ENCODE measurements around the gene MBD5. TPM values are rescaled to one million over a fixed set of nuclear protein-coding genes. Genes with fewer than 3 reads are reported as not detected.

MBD5 gene
- total and polyA plus RNA-seq, 2 of the 4 experiments (the other 2 are of a cell fraction): 9.8 to 14.2 TPM

- DNase-seq (no peak), ATAC-seq (ENCODE audit: low read depth) (peak; percentile 40; the same call in 1 of the 2 replicates)
- H3K27me3 ChIP-seq (ENCODE audit: control insufficient read depth, insufficient read depth, low read length): no peaks in the 10 kb centered on the region
- H3K23ac ChIP-seq (ENCODE audit: low read depth, low read length): no peak overlapping the region
- ChIA-PET POLR2A (ENCODE audit: unreplicated experiment) (no interaction called here), CTCF (no interaction called here)
- H3K79me1 ChIP-seq (ENCODE audit: low read depth in 1 of 2, low read length in 2 of 2): peaks cover 6% of the 10 kb centered on the region in 2 experiments; a peak in 3 of 4 replicates
- no peaks in the 10 kb centered on the region for H4K20me1 ChIP-seq (ENCODE audit: insufficient read depth, low read length)
- H3K9ac ChIP-seq (ENCODE audit: low read depth, low read length): no peak overlapping the region
- H3K36me3 ChIP-seq (ENCODE audit: control insufficient read depth, insufficient read depth, low read length): no peaks in the 10 kb centered on the region
- TF ChIP-seq RCOR1 (IDR thresholded peaks at IDR 0.05; ENCODE audit: insufficient replicate concordance, low read length): no peak
- no peak for TF ChIP-seq RAD21 (IDR thresholded peaks at IDR 0.05; ENCODE audit: low read length)
- TF ChIP-seq, protein P1, sequence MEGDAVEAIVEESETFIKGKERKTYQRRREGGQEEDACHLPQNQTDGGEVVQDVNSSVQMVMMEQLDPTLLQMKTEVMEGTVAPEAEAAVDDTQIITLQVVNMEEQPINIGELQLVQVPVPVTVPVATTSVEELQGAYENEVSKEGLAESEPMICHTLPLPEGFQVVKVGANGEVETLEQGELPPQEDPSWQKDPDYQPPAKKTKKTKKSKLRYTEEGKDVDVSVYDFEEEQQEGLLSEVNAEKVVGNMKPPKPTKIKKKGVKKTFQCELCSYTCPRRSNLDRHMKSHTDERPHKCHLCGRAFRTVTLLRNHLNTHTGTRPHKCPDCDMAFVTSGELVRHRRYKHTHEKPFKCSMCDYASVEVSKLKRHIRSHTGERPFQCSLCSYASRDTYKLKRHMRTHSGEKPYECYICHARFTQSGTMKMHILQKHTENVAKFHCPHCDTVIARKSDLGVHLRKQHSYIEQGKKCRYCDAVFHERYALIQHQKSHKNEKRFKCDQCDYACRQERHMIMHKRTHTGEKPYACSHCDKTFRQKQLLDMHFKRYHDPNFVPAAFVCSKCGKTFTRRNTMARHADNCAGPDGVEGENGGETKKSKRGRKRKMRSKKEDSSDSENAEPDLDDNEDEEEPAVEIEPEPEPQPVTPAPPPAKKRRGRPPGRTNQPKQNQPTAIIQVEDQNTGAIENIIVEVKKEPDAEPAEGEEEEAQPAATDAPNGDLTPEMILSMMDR (conservative IDR thresholded peaks at IDR 0.05; ENCODE audit: low read depth, low read length): no peak
- TF ChIP-seq MAFK (IDR thresholded peaks at IDR 0.05; ENCODE audit: low read depth, low read length): no peak
- TF ChIP-seq SMC3 (IDR thresholded peaks at IDR 0.05; ENCODE audit: low read depth, low read length): no peak
- intact Hi-C loops (cut with micrococcal nuclease): no loop called here
- H3K4me2 ChIP-seq (ENCODE audit: low read depth, low read length): no peak overlapping the region
- in situ Hi-C loops (cut with MboI; ENCODE audit: low sequenced_read_pairs): no loop called here
- no peak overlapping the region for H3K4me3 ChIP-seq (ENCODE audit: insufficient read depth, low read depth, low read length)
- no peak overlapping the region for H3K4ac ChIP-seq (ENCODE audit: low read depth, low read length)
- no peak overlapping the region for H2BK15ac ChIP-seq (ENCODE audit: low read depth, low read length)
- H2AK5ac ChIP-seq (ENCODE audit: low read depth, low read length): no peak overlapping the region
- no peak overlapping the region for H2BK120ac ChIP-seq (ENCODE audit: low read depth, low read length)
- H4K8ac ChIP-seq (ENCODE audit: low read depth in 2 of 2, low read length in 2 of 2): no peak overlapping the region
- no peak overlapping the region for H3K14ac ChIP-seq (replicated peaks; ENCODE audit: low read depth, low read length)
- H4K91ac ChIP-seq (ENCODE audit: insufficient read depth, low read depth, low read length): no peak overlapping the region
- H3K9me3 ChIP-seq (ENCODE audit: control insufficient read depth, insufficient read depth, low read length): no peaks in the 10 kb centered on the region
- no peak overlapping the region for H2AK9ac ChIP-seq (replicated peaks; ENCODE audit: low read depth, low read length, poor library complexity)
- no peak overlapping the region for H2BK20ac ChIP-seq (ENCODE audit: low read depth, low read length)
- no peaks in the 10 kb centered on the region for H3K4me1 ChIP-seq (ENCODE audit: control insufficient read depth, insufficient read depth, low read length)
- H3K56ac ChIP-seq (ENCODE audit: extremely low read depth, insufficient read depth, low read length): no peak overlapping the region
- H2AFZ ChIP-seq (replicated peaks; ENCODE audit: low read length, poor library complexity): no peak overlapping the region
- dilution Hi-C loops (cut with HindIII; ENCODE audit: low sequenced_read_pairs, unreplicated experiment): no loop called here
- H3K18ac ChIP-seq (ENCODE audit: low read depth, low read length): no peak overlapping the region
- H2BK5ac ChIP-seq (ENCODE audit: low read depth, low read length, poor library complexity, severe bottlenecking): no peak overlapping the region
- H4K5ac ChIP-seq (ENCODE audit: low read depth, low read length): no peak overlapping the region
- BruUV-seq (replicated peaks): no TSS peak
- 0 out of 2 replicates have a peak, but pooled peaks cover 2% of the 10 kb centered on the region for H3K9me1 ChIP-seq (ENCODE audit: insufficient read depth, low read length)
- H3K27ac ChIP-seq (ENCODE audit: insufficient read depth, low read length): no peak overlapping the region
Measured at GRCh38 chr2:148106331-148106730, 85.4 kb downstream of the MBD5 start.

All from IMR-90 (cell line).